Parathyroid adenoma (tissue), 2 donors: ENCODE measurements around the gene PACSIN1.
A peak's percentile ranks its signal among the peaks of the same experiment; 100 is the strongest.

Source experiments
- H2AFZ ChIP-seq: fragments of 300-600 bp; sonication (generic); one replicate; pipeline ENCODE4 v1.7.0; 2017; ENCODE audit warnings: antibody characterized with exemption, mild to moderate bottlenecking
- H3K27ac ChIP-seq: fragments of 300-600 bp; sonication (generic); one replicate; pipeline ENCODE4 v1.7.0; 2017
- H3K27me3 ChIP-seq: fragments of 300-600 bp; sonication (generic); one replicate; pipeline ENCODE4 v1.7.0; 2017; ENCODE audit warnings: low read length; ENCODE audit not compliant: control insufficient read depth, insufficient read depth
- H3K36me3 ChIP-seq: fragments of 300-600 bp; sonication (generic); one replicate; pipeline ENCODE4 v1.7.0; 2017; ENCODE audit warnings: low read length; ENCODE audit not compliant: control insufficient read depth, insufficient read depth
- H3K4me1 ChIP-seq: fragments of 300-600 bp; sonication (generic); one replicate; pipeline ENCODE4 v1.7.0; 2017; ENCODE audit warnings: control low read depth
- H3K4me2 ChIP-seq: fragments of 300-600 bp; sonication (generic); one replicate; pipeline ENCODE4 v1.7.0; 2017; ENCODE audit warnings: low read length
- H3K4me3 ChIP-seq: fragments of 300-600 bp; sonication (generic); one replicate; pipeline ENCODE4 v1.7.0; 2017; ENCODE audit warnings: low read depth, low read length
- H3K79me2 ChIP-seq: fragments of 300-600 bp; sonication (generic); one replicate; pipeline ENCODE4 v1.7.0; 2017; ENCODE audit warnings: control low read depth
- H3K9ac ChIP-seq: fragments of 300-600 bp; sonication (generic); one replicate; pipeline ENCODE4 v1.7.0; 2017; ENCODE audit warnings: mild to moderate bottlenecking
- H3K9me3 ChIP-seq: fragments of 300-600 bp; sonication (generic); one replicate; pipeline ENCODE4 v1.7.0; 2017; ENCODE audit warnings: low read length; ENCODE audit not compliant: control insufficient read depth
- TF ChIP-seq, protein P1 (sequence below): fragments of 300-600 bp; sonication (generic); IDR thresholded peaks from one replicate; pipeline ENCODE4 v1.7.0; 2017; ENCODE audit warnings: antibody characterized with exemption, mild to moderate bottlenecking
- donor health status: primary hyperparathyroidism.

PACSIN1 gene

DNA sequence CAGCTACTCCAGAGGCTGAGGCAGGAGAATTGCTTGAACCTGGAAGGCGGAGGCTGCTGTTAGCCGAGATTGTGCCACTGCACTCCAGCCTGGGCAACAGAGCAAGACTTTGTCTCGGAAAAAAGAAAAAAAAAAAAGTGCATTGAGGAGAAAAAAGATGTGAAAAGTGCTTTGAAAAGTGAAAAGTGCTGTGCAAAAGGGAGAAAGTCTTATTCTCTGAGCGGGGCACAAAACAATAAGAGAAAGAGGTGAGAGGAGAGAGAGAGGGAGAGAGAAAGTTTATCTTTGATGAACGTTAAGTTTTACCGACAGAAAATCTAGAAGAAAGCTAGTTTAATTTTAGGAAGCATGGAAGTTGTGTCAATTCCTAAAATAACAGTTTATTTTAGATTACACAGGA lies 3.9 kb upstream of the PACSIN1 start:
- H3K9me3 ChIP-seq: no peaks in the 10 kb centered on the region
- H3K79me2 ChIP-seq: no peaks in the 10 kb centered on the region
- no peaks in the 10 kb centered on the region for H3K27me3 ChIP-seq
- TF ChIP-seq, protein P1, sequence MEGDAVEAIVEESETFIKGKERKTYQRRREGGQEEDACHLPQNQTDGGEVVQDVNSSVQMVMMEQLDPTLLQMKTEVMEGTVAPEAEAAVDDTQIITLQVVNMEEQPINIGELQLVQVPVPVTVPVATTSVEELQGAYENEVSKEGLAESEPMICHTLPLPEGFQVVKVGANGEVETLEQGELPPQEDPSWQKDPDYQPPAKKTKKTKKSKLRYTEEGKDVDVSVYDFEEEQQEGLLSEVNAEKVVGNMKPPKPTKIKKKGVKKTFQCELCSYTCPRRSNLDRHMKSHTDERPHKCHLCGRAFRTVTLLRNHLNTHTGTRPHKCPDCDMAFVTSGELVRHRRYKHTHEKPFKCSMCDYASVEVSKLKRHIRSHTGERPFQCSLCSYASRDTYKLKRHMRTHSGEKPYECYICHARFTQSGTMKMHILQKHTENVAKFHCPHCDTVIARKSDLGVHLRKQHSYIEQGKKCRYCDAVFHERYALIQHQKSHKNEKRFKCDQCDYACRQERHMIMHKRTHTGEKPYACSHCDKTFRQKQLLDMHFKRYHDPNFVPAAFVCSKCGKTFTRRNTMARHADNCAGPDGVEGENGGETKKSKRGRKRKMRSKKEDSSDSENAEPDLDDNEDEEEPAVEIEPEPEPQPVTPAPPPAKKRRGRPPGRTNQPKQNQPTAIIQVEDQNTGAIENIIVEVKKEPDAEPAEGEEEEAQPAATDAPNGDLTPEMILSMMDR: no peak
- H3K36me3 ChIP-seq: no peaks in the 10 kb centered on the region
- no peak overlapping the region for H2AFZ ChIP-seq
- H3K4me1 ChIP-seq: no peaks in the 10 kb centered on the region
- H3K27ac ChIP-seq: no peak overlapping the region
- H3K9ac ChIP-seq: no peak overlapping the region
- H3K4me2 ChIP-seq: no peak overlapping the region
- H3K4me3 ChIP-seq: no peak overlapping the region

DNA sequence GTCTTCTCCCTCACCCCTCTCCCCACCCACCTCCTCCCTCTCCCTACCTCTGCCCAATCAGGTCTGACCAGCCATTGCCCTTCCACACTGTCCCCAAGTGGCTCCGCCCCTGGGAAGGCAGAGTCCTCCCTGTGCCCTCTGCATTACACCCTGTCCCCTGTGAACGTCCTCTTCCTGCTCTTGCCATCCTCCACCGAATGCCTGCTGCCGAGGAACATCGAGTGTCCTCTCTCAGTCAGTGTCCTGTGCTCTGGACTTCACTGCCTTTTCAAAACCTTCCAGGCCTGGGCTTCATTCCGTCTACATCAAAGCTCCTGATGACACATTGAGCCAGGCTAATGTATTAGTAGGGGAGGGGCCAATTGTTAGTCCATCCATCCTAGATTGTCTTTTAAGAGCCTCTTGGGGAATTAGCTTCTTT lies 3.3 kb upstream of the PACSIN1 start:
- no peak overlapping the region for H3K4me3 ChIP-seq

DNA sequence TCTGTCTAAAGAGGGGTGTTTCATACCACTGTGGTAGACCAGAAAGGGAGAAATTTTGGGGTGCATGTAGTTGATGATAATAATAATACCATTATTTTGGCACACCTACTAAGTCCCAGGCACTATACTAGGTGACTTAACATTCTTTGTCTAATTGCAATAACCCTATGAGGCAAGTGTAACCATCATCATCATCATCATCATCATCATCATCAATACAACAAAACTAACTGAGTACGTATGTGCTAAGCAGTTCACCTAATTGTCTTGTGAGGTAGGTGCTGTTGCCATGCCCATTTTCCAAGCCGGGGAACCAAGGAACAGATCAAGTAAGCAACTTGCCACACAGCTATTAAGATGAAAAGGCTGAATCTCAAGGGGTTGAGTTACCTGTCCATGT lies 2.6 kb upstream of the PACSIN1 start:
- no peaks in the 10 kb centered on the region for H3K36me3 ChIP-seq
- H3K79me2 ChIP-seq: no peaks in the 10 kb centered on the region
- H3K9me3 ChIP-seq: no peaks in the 10 kb centered on the region
- H3K27ac ChIP-seq: no peak overlapping the region
- TF ChIP-seq, protein P1: no peak
- no peaks in the 10 kb centered on the region for H3K27me3 ChIP-seq
- H3K4me1 ChIP-seq: no peaks in the 10 kb centered on the region
- H3K4me3 ChIP-seq: no peak overlapping the region
- H2AFZ ChIP-seq: no peak overlapping the region
- no peak overlapping the region for H3K9ac ChIP-seq
- no peak overlapping the region for H3K4me2 ChIP-seq

More for the DNA sequence above, 3.3 kb upstream of the PACSIN1 start:
- TF ChIP-seq, protein P1: no peak
- no peaks in the 10 kb centered on the region for H3K79me2 ChIP-seq
- no peaks in the 10 kb centered on the region for H3K9me3 ChIP-seq
- H3K4me2 ChIP-seq: no peak overlapping the region
- H3K27me3 ChIP-seq: no peaks in the 10 kb centered on the region
- H3K4me1 ChIP-seq: no peaks in the 10 kb centered on the region
- H2AFZ ChIP-seq: peak overlapping the region; percentile 17
- no peak overlapping the region for H3K9ac ChIP-seq
- H3K27ac ChIP-seq: no peak overlapping the region
- no peaks in the 10 kb centered on the region for H3K36me3 ChIP-seq

DNA sequence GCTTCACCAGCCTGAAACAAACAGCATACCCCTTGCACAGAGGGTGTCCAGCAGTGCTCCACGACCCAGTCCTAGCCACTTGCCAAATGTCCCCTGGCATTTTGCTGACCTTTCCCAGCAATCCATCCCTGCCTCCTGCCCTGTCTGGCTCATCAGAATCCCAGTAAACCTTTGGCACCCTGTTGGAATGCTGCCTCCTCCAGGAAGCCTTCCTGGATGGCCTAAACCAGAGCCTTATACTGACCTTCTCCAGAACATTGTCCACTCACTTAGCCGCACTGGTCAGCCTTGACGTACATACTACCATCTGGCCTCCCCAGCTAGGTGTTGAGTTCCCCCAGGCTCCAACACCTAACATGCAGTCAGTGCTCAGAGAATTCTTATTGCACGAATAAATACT lies 2.0 kb upstream of the PACSIN1 start:
- Histone ChIP-seq H3K9ac (no peak overlapping the region), H3K9me3 (no peaks in the 10 kb centered on the region)
- TF ChIP-seq, protein P1: no peak

More for the DNA sequence above, 2.0 kb upstream of the PACSIN1 start:
- no peak overlapping the region for H2AFZ ChIP-seq
- no peaks in the 10 kb centered on the region for H3K79me2 ChIP-seq
- H3K4me1 ChIP-seq: no peaks in the 10 kb centered on the region
- H3K27ac ChIP-seq: no peak overlapping the region
- no peaks in the 10 kb centered on the region for H3K27me3 ChIP-seq
- no peak overlapping the region for H3K4me3 ChIP-seq
- no peak overlapping the region for H3K4me2 ChIP-seq
- H3K36me3 ChIP-seq: no peaks in the 10 kb centered on the region
